Superior temporal gyrus (tissue), 1 donor: ENCODE results near the gene ARAP2.
"Not testable (repeated sequence)": the region's sequence is repeated elsewhere in the genome, so short reads cannot be mapped to it uniquely, and the experiment has no call there.

Source experiments
- DNase-seq: peaks from one replicate; pipeline ENCODE4 v3.0.0-alpha.2; 2016; ENCODE audit errors: extremely low spot score

The ARAP2 gene

GRCh38 chr4:36183665-36184393, 60.5 kb downstream of the ARAP2 start:
- no peak for DNase-seq

- DNase-seq: no peak
Measured at GRCh38 chr4:36183232-36183631, 61.1 kb downstream of the ARAP2 start.

GRCh38 chr4:36182315-36182714, 62.0 kb downstream of the ARAP2 start:
- DNase-seq: not testable (repeated sequence)

GRCh38 chr4:36180206-36180605, 64.1 kb downstream of the ARAP2 start:
- DNase-seq: no peak

- no peak for DNase-seq
Measured at GRCh38 chr4:36178484-36178883, 65.8 kb downstream of the ARAP2 start.

GRCh38 chr4:36177946-36178345, 66.4 kb downstream of the ARAP2 start:
- no peak for DNase-seq

GRCh38 chr4:36174570-36174969, 69.7 kb downstream of the ARAP2 start:
- DNase-seq: no peak

GRCh38 chr4:36173905-36174304, 70.4 kb downstream of the ARAP2 start:
- DNase-seq: no peak

GRCh38 chr4:36172656-36173055, 71.7 kb downstream of the ARAP2 start:
- peak; percentile 72 for DNase-seq

- peak; percentile 68 for DNase-seq
Measured at GRCh38 chr4:36168127-36168878, 76.0 kb downstream of the ARAP2 start.

GRCh38 chr4:36165631-36166005, 78.7 kb downstream of the ARAP2 start:
- DNase-seq: no peak

GRCh38 chr4:36164900-36165630, 79.2 kb downstream of the ARAP2 start:
- peak; percentile 92 for DNase-seq

GRCh38 chr4:36163198-36163597, 81.1 kb downstream of the ARAP2 start:
- no peak for DNase-seq

- DNase-seq: no peak
Measured at GRCh38 chr4:36159208-36159607, 85.1 kb downstream of the ARAP2 start.

GRCh38 chr4:36152735-36153134, 91.6 kb downstream of the ARAP2 start:
- no peak for DNase-seq

GRCh38 chr4:36142504-36142903, 101.8 kb downstream of the ARAP2 start:
- no peak for DNase-seq

- no peak for DNase-seq
Measured at GRCh38 chr4:36141186-36141585, 103.1 kb downstream of the ARAP2 start.

GRCh38 chr4:36140421-36140820, 103.9 kb downstream of the ARAP2 start:
- DNase-seq: no peak

GRCh38 chr4:36138220-36138619, 106.1 kb downstream of the ARAP2 start:
- DNase-seq: no peak

- no peak for DNase-seq
Measured at GRCh38 chr4:36137336-36137735, 107.0 kb downstream of the ARAP2 start.

GRCh38 chr4:36133658-36134057, 110.7 kb downstream of the ARAP2 start:
- no peak for DNase-seq

GRCh38 chr4:36133086-36133485, 111.2 kb downstream of the ARAP2 start:
- peak; percentile 38 for DNase-seq

- no peak for DNase-seq
Measured at GRCh38 chr4:36130641-36131040, 113.7 kb downstream of the ARAP2 start.
